Neural progenitor cell (in vitro differentiated cells): ENCODE measurements around the gene GRIN3B.

ENCODE experiments used
- EZH2phosphoT487 ChIP-seq: fragments of 200-600 bp; sonication (generic); IDR thresholded peaks from 2 replicates; pipeline ENCODE4 v1.6.1; 2017; ENCODE audit warnings: antibody characterized with exemption
- TF ChIP-seq, protein P1 (sequence below): fragments of 200-600 bp; sonication (generic); IDR thresholded peaks from 2 replicates; pipeline ENCODE4 v1.5.1; 2017; ENCODE audit warnings: antibody characterized with exemption, mild to moderate bottlenecking

DNA sequence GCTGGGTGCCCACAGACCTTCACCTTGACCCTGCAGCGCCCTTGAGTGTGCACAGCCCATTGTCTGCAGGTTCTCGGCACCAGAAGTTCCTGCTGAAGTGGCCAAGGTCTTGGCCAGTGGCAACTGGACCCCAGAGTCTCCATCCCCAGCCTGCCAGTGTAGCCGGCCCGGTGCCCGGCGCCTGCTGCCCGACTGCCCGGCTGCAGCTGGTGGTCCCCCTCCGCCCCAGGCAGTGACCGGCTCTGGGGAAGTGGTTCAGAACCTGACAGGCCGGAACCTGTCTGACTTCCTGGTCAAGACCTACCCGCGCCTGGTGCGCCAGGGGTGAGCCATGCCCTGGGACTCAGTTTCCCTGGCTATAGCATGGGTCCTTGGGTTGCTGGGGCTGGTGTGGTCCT is 54.8 kb downstream of the GRIN3B start:
- TF ChIP-seq, protein P1, sequence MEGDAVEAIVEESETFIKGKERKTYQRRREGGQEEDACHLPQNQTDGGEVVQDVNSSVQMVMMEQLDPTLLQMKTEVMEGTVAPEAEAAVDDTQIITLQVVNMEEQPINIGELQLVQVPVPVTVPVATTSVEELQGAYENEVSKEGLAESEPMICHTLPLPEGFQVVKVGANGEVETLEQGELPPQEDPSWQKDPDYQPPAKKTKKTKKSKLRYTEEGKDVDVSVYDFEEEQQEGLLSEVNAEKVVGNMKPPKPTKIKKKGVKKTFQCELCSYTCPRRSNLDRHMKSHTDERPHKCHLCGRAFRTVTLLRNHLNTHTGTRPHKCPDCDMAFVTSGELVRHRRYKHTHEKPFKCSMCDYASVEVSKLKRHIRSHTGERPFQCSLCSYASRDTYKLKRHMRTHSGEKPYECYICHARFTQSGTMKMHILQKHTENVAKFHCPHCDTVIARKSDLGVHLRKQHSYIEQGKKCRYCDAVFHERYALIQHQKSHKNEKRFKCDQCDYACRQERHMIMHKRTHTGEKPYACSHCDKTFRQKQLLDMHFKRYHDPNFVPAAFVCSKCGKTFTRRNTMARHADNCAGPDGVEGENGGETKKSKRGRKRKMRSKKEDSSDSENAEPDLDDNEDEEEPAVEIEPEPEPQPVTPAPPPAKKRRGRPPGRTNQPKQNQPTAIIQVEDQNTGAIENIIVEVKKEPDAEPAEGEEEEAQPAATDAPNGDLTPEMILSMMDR, result no peak
- TF ChIP-seq EZH2phosphoT487, result no peak
